ENCODE data around the gene SHISAL2A.

The SHISAL2A gene

GRCh38 chr1:52623812-52624211 is 9.2 kb upstream of the SHISAL2A start:
- DNase-seq: no peak

DNA sequence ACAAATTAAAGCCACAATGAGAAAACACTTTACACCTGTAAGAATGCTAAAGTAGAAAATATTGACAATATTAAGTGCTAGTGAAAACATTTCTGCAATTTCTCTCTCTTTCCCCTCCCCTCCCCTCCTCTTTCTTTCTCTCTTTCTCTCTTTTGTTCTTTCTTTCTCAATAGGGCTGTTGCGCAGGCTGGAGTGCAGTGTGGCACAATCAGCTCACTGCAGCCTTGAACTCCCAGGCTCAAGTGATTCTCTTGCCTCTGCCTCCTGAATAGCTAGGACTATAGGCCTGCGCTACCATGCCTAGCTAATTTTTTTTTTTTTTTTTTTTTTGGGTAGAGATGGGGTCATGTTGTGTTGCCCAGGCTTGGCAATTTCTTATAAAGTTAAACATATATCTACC is 5.9 kb upstream of the SHISAL2A start:
- no peak for DNase-seq

DNA sequence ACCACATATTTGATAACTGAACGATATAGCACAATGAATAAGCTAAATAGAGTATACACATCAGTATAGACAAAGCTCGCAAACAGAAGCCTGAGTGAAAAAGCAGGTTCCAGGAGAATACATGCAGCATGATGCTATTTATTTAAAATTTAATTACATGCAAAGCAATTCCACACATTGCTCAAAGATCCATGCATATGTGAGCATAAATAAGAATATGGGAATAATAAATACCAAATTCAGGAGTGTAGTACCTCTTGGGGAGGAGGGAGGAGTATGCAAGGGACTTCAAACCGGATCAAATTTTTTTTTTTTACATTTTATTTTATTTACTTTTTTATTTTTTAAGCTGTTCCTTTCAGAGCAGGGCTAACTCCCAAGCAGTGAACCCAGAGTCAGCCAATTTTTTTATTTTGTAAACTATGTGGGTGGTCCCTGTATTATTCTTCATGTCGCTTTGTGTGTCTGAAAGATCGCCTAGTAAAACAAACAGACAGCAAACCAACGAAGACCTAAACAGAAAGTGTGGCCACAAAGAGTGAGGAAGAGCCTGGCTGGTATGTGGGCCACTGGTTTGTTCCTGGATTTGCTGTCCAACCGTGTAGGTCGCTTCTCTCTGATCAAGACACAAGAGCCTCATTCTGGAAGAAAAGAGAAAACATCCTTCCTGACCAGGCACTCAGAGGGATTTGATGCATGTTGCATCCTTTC is 4.2 kb upstream of the SHISAL2A start:
- no peak for DNase-seq

GRCh38 chr1:52629325-52629643 is 3.7 kb upstream of the SHISAL2A start:
- DNase-seq: peak; percentile 26

DNA sequence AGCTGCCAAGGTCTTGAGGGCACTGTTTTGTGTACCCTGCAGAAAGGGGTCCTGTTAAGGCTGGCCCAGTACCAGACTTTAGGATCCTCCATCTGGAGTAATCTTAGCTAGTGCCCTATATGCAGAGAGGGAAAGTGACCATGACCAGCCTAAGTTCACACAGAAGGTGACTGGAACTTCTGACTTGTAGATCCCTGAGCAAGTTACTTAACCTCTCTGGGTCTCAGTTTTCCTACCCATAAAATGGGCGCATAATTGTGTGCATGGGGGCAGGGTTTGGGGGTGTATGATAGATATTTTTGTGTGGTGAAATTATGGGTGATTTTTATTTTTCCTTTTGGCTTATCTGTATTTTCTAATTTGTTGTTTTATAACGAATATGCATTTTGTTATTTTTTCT is 3.3 kb upstream of the SHISAL2A start:
- no peak for DNase-seq

GRCh38 chr1:52631759-52632331 is 1.1 kb upstream of the SHISAL2A start:
- DNase-seq: no peak

GRCh38 chr1:52633291-52633754 is 355 bp downstream of the SHISAL2A start:
- no peak for DNase-seq

DNA sequence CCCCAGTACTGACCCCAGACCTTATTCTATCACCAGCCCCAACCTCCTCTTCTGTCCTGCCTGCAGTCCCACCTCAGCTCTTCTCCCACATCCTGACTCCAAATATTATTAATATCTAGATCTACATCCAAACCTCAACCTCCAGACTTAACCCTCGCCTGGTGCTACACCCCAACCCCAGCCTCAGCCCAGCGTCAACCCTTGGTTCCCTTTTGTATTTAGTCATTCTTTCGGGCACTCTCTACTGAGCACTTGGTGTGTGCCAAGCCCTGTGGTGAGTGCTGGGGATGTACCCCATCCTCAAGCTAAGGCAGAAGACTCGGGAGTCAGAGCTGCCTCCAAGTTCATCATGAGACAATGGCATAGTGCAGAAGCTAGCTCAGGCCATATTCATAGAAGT is 1.1 kb downstream of the SHISAL2A start:
- DNase-seq: no peak

- DNase-seq: no peak
These were observed 2.5 kb downstream of the SHISAL2A start for GRCh38 chr1:52635321-52636089.

- DNase-seq: no peak
These were observed 4.0 kb downstream of the SHISAL2A start for GRCh38 chr1:52636721-52637695.

DNA sequence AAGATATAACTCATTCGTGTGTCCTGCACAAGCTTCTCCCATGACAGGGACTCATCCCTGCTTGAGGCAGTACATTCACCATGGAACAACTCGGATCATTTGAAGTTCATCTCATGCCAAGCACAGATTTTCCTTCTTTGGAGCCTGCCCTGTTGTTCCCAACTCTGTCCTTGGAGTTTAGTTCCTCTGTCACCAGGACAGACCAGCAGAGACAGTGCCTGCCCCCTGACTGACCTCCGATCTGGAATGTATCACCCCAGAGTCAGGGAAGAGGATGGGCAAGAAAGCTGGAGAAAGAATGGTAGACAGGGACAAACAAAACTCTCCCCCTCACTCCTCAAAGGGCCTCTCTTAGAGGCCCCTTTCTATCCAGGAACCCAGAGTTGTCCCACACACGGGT is 5.0 kb downstream of the SHISAL2A start:
- DNase-seq: no peak

- no peak for DNase-seq
These were observed 7.7 kb downstream of the SHISAL2A start for GRCh38 chr1:52640697-52641096.

DNA sequence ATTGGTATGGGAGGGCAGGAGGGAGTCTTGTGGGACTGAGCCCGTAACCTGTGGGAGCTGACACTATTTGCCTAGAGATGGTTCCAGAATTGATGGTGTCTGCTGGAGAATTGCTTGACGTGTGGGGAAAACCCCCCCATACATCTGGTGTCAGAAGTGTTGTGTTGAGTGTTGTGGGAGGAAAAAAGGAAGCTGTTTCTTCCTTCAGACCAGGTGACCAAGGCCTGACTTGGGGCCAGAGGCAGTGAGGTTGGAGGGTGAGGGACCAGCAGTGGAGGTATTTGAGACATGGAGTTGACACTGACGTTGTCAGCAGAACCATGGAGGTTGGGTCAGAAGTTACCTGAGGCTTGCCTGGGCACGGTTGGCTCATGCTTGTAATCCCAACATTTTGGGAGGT is 8.3 kb downstream of the SHISAL2A start:
- DNase-seq: no peak

DNA sequence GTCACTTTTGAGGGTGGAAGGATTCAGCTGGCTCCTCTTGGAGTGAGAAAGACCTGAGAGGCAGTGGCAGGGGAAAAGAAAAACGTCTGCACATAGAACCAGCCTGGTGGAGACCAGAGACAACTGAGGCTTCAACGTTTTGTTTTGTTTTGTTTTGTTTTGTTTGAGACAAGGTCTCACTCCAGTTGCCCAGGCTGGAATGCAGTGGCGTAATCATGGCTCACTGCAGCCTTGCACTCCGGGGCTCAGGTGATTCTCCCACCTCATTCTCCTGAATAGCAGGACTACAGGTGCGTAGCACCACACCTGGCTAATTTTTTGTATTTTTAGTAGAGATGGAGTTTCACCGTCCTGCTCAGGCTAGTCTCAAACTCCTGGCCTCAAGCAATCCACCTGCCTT is 12.3 kb downstream of the SHISAL2A start:
- no peak for DNase-seq

GRCh38 chr1:52651904-52652303 is 18.9 kb downstream of the SHISAL2A start:
- no peak for DNase-seq

- DNase-seq: no peak
These were observed 20.4 kb downstream of the SHISAL2A start for GRCh38 chr1:52653207-52653849.

DNA sequence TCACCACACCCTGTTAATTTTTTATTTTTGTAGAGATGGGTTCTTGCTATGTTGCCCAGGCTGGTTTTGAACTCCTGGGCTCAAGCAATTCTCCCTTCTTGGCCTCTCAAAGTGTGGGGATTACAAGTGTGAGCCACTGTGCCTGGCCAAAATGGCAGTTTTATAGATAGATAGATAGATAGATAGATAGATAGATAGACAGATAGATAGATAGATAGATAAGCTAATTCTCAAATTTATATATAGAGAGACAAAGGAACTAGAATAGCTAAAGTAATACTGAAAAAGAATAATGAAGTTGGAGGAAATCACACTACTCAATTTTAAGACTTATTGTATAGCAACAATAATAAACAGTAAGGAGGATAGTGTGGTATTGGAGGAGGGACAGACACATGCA is 21.1 kb downstream of the SHISAL2A start:
- DNase-seq: no peak

DNA sequence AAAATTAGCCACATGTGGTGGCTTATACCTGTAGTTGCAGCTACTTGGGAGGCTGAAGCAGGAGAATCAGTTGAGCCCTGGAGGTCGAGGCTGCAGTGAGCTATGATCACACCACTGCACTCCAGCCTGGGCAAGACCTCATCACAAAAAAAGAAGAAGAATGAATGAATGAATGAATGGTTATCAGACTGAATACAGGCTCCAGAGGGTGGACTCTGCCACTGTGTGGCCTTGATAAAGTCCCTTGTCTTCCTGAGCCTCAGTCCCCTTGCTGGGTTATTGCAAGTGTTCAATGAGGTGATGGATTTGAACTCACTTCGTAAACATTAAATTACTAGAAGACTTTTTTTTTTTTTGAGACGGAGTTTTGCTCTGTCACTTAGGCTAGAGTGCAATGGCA is 24.7 kb downstream of the SHISAL2A start:
- no peak for DNase-seq

DNA sequence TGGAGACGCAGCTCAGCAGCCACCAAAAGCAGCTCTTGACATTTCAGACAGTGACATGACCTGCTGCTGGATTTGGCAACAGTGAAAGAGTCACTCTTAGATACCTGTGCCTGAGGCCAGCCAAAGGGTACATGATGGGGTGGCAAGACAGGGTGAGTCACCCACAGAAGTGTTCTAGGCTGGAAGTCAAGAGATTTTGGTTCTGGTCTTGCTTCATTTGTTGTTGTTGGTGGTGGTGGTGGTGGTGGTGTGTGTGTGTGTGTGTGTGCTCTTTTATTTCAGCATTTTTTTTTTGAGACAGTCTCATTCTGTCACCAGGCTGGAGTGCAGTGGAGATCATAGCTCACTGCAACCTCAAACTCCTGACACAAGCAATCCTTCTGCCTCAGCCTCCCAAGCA is 25.8 kb downstream of the SHISAL2A start:
- DNase-seq: no peak

GRCh38 chr1:52659356-52659755 is 26.4 kb downstream of the SHISAL2A start:
- no peak for DNase-seq

- no peak for DNase-seq
These were observed 27.1 kb downstream of the SHISAL2A start for GRCh38 chr1:52659851-52660596.

GRCh38 chr1:52660807-52661206 is 27.8 kb downstream of the SHISAL2A start:
- DNase-seq: no peak

All from DMS79 treated with DMSO at 0.1 percent for 48 hours (cell line).